HL-60 (cell line): ENCODE results near the gene PRPH.
A peak's percentile ranks its signal among the peaks of the same experiment; 100 is the strongest.
"Not testable (repeated sequence)": the region's sequence is repeated elsewhere in the genome, so short reads cannot be mapped to it uniquely, and the experiment has no call there.

Experiments used
- DNase-seq, 2 experiments: peaks; one replicate each; pipeline ENCODE4 v3.0.0-alpha.2; 2010 to 2020; ENCODE audit warnings: low read depth in 1 of 2, low spot score in 1 of 2
- H3K27ac ChIP-seq: fragments of 250-450 bp; sonication (Bioruptor Pico); replicated peaks from 2 replicates; pipeline ENCODE4 v1.5.1; 2020; ENCODE audit warnings: mild to moderate bottlenecking, moderate library complexity
- H3K27me3 ChIP-seq: fragments of 250-450 bp; sonication (Bioruptor Pico); 2 replicates; pipeline ENCODE4 v1.5.1; 2021; ENCODE audit warnings: mild to moderate bottlenecking, moderate library complexity; ENCODE audit not compliant: insufficient read depth, poor library complexity, severe bottlenecking
- H3K4me3 ChIP-seq: replicated peaks from 2 replicates; pipeline ENCODE4 v1.5.1; 2011; ENCODE audit warnings: mild to moderate bottlenecking, control low read depth, low read length; ENCODE audit not compliant: insufficient read depth
- GABPA ChIP-seq: IDR thresholded peaks from 2 replicates; pipeline ENCODE4 v1.6.1; 2012; ENCODE audit warnings: low read depth
- POLR2AphosphoS5 ChIP-seq: IDR thresholded peaks from 2 replicates; pipeline ENCODE4 v1.6.1; 2012; ENCODE audit warnings: low read depth
- REST ChIP-seq: IDR thresholded peaks from 2 replicates; pipeline ENCODE4 v1.6.1; 2012; ENCODE audit warnings: low read depth; ENCODE audit not compliant: insufficient replicate concordance
- SPI1 ChIP-seq: IDR thresholded peaks from 2 replicates; pipeline ENCODE4 v1.6.1; 2012; ENCODE audit warnings: low read depth, mild to moderate bottlenecking, borderline replicate concordance
- TF ChIP-seq, protein P1 (sequence below): IDR thresholded peaks from one replicate; pipeline ENCODE4 v1.5.1; 2011; ENCODE audit warnings: low read length, control low read depth, inconsistent platforms; ENCODE audit not compliant: insufficient read depth

The PRPH gene

DNA sequence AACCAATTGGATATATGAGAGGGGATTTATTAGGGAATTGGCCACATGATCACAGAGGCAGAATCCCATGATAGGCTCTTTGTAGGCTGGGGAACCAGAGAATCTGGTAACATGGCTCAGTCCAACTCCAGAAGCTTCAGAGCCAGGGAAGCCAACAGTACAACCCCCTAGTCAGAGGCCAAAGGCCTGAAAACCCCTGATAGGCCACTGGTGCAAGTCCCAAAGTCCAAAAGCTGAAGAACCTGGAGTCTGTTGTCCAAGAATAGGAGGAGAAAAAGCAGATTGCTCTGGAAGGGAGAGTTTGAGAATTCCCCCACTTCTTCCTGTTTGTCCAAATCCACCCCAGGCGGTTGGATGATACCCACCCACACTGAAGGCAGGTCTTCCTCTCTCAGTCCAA is 19.9 kb downstream of the PRPH start:
- TF ChIP-seq POLR2AphosphoS5: no peak
- TF ChIP-seq REST: no peak
- TF ChIP-seq SPI1: no peak
- no peak for TF ChIP-seq GABPA
- TF ChIP-seq, protein P1, sequence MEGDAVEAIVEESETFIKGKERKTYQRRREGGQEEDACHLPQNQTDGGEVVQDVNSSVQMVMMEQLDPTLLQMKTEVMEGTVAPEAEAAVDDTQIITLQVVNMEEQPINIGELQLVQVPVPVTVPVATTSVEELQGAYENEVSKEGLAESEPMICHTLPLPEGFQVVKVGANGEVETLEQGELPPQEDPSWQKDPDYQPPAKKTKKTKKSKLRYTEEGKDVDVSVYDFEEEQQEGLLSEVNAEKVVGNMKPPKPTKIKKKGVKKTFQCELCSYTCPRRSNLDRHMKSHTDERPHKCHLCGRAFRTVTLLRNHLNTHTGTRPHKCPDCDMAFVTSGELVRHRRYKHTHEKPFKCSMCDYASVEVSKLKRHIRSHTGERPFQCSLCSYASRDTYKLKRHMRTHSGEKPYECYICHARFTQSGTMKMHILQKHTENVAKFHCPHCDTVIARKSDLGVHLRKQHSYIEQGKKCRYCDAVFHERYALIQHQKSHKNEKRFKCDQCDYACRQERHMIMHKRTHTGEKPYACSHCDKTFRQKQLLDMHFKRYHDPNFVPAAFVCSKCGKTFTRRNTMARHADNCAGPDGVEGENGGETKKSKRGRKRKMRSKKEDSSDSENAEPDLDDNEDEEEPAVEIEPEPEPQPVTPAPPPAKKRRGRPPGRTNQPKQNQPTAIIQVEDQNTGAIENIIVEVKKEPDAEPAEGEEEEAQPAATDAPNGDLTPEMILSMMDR: no peak
- H3K27me3 ChIP-seq: no peaks in the 10 kb centered on the region
- no peak for DNase-seq
- no peak overlapping the region for H3K27ac ChIP-seq
- H3K4me3 ChIP-seq: no peak overlapping the region

DNA sequence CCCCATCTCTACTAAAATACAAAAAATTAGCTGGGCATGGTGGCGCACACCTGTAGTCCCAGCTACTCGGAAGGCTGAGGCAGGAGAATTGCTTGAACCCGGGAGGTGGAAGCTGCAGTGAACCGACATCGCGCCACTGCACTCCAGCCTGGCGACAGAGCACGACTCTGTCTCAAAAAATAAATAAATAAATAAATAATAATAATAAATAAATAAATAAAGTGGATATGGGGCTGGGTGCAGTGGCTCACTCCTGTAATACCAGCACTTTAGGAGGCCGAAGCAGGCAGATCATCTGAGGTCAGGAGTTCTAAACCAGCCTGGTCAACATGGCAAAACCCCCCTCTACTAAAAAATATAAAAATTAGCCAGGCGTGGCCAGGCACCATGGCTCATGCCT is 22.2 kb downstream of the PRPH start:
- H3K27me3 ChIP-seq, H3K27ac ChIP-seq, DNase-seq, H3K4me3 ChIP-seq: not testable (repeated sequence)

DNA sequence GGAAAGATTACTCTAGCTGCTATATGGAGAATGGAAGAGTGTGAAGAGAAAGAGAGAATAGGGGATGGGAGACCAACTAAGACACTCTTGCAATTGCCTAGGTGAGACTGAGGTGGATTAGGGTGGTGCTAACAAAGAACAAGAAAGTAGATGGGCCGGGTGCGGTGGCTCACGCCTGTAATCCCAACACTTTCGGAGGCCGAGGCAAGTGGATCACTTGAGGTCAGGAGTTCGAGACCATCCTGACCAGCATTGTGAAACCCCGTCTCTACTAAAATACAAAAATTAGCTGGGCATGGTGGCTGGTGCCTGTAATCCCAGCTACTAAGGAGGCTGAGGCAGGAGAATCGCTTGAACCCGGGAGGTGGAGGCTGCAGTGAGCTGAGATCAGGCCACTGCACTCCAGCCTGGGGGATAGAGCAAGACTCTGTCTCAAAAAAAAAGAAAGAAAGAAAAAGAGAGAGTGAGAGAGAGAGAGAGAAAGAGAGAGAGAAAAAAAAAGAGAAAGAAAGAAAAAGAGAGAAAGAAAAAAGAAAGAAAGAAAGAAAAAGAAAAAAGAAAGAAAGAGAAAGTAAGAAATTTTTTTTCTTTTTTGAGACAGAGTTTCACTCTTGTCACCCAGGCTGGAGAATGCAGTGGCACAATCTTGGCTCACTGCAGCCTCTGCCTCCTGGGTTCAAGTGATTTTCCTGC is 25.6 kb downstream of the PRPH start:
- not testable (repeated sequence) for H3K27ac ChIP-seq, H3K4me3 ChIP-seq, DNase-seq, H3K27me3 ChIP-seq

GRCh38 chr12:49322367-49322707 is 27.4 kb downstream of the PRPH start:
- no peak for DNase-seq
- Histone ChIP-seq H3K27ac (peak overlapping the region; percentile 80), H3K27me3 (no peaks in the 10 kb centered on the region), H3K4me3 (peak overlapping the region; percentile 94)
- no peak for TF ChIP-seq SPI1
- TF ChIP-seq, protein P1: no peak
- TF ChIP-seq REST: no peak
- TF ChIP-seq POLR2AphosphoS5: no peak
- no peak for TF ChIP-seq GABPA
